GM18951 (cell line): ENCODE measurements around the gene PSMD3.

Experiments used
- POLR2A ChIP-seq: IDR thresholded peaks from 4 replicates; pipeline ENCODE4 v1.6.1; 2011; ENCODE audit warnings: mild to moderate bottlenecking; ENCODE audit not compliant: insufficient read length, insufficient read depth; ENCODE audit errors: extremely low read depth
- in situ Hi-C: fragments of 300-500 bp; cut with MboI; formaldehyde crosslinking; loops from one replicate; pipeline ENCODE4 v1.12.0; 2022; ENCODE audit warnings: low sequenced_read_pairs, mixed read lengths, inconsistent platforms; ENCODE audit not compliant: unreplicated experiment

Gene PSMD3

DNA sequence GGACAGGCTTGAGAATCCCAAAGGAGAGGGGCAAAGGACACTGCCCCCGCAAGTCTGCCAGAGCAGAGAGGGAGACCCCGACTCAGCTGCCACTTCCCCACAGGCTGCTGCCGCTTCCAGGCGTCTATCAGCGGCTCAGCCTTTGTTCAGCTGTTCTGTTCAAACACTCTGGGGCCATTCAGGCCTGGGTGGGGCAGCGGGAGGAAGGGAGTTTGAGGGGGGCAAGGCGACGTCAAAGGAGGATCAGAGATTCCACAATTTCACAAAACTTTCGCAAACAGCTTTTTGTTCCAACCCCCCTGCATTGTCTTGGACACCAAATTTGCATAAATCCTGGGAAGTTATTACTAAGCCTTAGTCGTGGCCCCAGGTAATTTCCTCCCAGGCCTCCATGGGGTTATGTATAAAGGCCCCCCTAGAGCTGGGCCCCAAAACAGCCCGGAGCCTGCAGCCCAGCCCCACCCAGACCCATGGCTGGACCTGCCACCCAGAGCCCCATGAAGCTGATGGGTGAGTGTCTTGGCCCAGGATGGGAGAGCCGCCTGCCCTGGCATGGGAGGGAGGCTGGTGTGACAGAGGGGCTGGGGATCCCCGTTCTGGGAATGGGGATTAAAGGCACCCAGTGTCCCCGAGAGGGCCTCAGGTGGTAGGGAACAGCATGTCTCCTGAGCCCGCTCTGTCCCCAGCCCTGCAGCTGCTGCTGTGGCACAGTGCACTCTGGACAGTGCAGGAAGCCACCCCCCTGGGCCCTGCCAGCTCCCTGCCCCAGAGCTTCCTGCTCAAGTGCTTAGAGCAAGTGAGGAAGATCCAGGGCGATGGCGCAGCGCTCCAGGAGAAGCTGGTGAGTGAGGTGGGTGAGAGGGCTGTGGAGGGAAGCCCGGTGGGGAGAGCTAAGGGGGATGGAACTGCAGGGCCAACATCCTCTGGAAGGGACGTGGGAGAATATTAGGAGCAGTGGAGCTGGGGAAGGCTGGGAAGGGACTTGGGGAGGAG, 34.7 kb downstream of the PSMD3 start, which contains the start of gene CSF3:
CSF3 (plus strand) TSS at position 436 of the 993 bp plus-strand sequence; CDS start at position 471, 35 bp downstream.
- in situ Hi-C loops: no loop called here
- no peak for TF ChIP-seq POLR2A

DNA sequence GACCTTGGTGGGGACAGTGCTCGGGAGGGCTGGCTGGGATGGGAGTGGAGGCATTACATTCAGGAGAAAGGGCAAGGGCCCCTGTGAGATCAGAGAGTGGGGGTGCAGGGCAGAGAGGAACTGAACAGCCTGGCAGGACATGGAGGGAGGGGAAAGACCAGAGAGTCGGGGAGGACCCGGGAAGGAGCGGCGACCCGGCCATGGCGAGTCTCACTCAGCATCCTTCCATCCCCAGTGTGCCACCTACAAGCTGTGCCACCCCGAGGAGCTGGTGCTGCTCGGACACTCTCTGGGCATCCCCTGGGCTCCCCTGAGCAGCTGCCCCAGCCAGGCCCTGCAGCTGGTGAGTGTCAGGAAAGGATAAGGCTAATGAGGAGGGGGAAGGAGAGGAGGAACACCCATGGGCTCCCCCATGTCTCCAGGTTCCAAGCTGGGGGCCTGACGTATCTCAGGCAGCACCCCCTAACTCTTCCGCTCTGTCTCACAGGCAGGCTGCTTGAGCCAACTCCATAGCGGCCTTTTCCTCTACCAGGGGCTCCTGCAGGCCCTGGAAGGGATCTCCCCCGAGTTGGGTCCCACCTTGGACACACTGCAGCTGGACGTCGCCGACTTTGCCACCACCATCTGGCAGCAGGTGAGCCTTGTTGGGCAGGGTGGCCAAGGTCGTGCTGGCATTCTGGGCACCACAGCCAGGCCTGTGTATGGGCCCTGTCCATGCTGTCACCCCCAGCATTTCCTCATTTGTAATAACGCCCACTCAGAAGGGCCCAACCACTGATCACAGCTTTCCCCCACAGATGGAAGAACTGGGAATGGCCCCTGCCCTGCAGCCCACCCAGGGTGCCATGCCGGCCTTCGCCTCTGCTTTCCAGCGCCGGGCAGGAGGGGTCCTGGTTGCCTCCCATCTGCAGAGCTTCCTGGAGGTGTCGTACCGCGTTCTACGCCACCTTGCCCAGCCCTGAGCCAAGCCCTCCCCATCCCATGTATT, 35.7 kb downstream of the PSMD3 start:
- in situ Hi-C loops: no loop called here
- TF ChIP-seq POLR2A: no peak

DNA sequence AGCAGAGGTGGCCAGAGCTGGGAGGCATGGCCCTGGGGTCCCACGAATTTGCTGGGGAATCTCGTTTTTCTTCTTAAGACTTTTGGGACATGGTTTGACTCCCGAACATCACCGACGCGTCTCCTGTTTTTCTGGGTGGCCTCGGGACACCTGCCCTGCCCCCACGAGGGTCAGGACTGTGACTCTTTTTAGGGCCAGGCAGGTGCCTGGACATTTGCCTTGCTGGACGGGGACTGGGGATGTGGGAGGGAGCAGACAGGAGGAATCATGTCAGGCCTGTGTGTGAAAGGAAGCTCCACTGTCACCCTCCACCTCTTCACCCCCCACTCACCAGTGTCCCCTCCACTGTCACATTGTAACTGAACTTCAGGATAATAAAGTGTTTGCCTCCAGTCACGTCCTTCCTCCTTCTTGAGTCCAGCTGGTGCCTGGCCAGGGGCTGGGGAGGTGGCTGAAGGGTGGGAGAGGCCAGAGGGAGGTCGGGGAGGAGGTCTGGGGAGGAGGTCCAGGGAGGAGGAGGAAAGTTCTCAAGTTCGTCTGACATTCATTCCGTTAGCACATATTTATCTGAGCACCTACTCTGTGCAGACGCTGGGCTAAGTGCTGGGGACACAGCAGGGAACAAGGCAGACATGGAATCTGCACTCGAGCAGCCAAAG, 36.9 kb downstream of the PSMD3 start:
- no peak for TF ChIP-seq POLR2A
- in situ Hi-C loops: no loop called here

DNA sequence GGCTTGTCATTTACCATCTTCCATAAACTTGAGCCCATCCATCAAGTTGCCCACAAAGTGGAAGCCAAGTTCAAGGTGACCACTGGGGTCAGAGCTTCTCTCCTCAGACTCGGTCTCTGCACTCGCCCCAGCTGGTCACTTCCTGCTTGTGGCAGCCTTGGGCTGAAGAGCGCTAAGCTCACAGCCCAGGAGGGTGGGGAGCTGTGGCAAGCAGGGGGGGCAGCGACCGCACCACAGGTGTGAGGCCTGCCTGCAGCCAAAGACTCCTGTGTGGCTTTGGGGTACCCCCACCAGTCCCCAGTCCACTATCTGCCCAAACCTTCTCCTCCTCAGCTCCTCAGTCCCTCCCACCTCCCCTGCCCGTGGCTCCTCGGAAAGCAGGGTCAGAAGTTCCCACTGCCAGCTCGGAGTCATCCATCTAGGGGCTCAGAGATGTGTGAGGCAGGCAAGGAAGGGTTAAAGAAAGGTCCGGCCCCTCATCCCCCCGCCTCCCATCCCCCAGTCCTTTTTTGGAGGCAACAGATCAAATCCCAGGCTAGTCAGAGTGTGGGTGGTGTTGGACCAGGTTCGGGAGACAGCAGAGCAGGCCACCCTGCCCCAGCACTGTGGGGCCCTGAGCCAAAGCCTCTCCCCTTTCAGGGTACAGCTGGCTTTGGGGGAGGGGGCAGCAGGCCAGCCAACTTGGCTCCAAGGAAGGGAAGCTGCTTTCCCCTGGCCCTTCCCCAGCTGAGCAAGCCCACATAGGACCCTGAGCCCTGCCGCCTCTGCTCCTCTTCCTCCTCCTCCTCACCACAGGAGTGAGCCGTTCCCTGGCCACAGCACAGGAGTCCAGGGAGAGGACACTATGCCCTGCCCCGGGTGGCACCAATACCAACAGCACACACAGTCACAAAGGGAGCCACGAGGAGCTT, 37.9 kb downstream of the PSMD3 start:
- no peak for TF ChIP-seq POLR2A
- in situ Hi-C loops: no loop called here

DNA sequence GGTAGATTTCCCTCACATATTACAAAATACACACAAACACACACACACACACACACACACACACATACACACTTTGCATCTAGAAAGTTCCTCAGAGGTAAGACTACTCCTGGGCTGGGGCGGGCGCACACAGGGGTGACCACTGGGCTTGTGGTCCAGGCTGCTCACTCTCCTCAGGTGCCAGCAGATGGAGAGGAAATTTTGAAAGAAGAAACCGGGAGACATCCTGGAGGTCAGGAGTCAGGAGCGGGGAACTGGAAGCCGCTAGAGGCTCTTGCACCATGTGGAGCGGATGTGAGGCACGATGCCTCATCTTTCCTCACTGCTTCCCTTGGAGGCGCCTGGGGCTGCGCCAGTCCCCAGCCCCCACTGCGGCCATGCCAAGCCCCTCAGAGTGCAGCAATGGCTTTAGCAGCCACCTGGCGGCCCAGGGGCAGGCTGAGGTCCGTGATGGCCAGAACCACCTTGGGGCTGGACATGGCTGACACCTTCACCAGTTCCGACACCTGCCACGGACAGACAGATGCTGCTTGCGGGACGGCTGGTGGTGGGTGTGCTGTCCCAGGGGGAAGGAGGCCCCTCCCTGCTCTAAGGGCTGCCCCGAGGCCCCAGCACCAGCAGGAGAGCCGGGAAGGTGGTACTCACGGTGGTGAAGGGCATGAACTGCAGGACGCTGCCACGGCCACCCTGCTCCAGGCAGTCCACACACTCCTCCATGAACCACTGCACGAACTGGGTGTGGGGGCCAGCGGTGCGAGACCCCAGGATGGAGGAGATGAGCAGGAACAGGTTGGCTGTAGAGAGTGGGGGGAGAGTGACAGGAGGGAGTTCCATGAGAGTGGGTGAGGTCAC, 38.8 kb downstream of the PSMD3 start:
- TF ChIP-seq POLR2A: no peak
- in situ Hi-C loops: no loop called here

DNA sequence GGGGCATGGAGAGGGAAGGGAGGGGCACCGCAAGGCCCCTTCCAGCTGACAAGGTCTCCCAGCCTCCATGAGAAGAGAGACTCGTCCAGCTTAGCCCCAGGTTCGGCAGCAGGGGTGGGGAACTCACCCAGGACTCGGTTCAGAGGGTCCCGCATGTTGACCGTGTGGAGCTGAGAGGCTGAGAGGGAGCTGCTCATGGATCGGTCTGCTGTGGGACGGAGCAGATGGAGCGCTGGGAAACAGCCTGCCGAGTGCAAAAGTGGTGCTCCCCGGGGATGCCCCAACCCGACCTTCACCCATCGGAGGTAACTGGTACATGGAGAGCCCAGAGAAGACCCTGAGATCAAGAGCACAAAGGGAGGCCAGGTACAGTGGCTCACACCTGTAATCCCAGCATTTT, 39.5 kb downstream of the PSMD3 start:
- TF ChIP-seq POLR2A: no peak
- in situ Hi-C loops: no loop called here

DNA sequence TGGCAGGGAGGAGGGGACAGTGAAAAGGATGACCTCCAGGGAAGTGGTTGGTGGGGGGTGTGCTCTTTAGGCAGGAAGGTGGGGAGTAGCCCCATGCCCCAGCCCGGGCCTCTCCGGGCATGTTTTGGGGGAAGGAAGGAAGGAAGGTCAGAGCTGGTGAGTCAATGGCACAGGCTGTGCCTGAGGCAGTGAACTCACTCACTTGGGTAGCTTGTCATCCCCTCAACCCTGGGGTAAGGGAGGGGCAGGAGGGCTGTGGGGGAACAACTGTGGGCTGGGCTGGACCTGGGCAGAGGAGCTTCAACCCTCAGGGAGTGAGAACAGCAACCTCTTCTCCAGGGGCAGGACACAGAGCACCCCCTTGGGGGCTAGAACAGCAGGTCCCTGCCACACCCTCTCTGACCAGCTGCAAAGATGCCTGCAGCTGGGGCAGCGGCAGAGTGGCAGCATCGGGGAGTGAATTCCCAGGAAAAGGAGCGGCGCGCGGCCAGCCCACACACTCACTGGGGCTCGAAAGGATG, 40.9 kb downstream of the PSMD3 start:
- in situ Hi-C loops: no loop called here
- no peak for TF ChIP-seq POLR2A

DNA sequence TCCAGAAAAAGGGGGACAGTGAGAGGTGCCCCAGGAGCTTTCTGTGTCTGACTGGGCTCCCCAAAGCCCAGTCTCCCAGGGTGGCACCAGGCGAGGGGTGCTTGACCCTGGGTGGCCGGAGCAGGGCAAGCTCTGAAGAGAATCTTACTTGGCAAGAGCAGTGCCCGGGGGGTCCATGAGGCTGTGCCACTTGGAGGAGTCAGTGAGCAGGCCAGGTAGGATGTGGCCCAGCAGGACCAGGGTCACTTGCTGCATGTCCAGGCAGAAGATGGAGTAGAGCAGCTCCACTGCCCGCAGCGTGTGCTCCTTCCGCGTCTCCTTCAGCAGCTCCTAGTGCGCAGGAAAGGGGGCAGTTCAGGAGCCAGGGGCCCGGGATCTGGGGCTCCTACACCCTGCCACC, 41.9 kb downstream of the PSMD3 start:
- in situ Hi-C loops: no loop called here
- no peak for TF ChIP-seq POLR2A

DNA sequence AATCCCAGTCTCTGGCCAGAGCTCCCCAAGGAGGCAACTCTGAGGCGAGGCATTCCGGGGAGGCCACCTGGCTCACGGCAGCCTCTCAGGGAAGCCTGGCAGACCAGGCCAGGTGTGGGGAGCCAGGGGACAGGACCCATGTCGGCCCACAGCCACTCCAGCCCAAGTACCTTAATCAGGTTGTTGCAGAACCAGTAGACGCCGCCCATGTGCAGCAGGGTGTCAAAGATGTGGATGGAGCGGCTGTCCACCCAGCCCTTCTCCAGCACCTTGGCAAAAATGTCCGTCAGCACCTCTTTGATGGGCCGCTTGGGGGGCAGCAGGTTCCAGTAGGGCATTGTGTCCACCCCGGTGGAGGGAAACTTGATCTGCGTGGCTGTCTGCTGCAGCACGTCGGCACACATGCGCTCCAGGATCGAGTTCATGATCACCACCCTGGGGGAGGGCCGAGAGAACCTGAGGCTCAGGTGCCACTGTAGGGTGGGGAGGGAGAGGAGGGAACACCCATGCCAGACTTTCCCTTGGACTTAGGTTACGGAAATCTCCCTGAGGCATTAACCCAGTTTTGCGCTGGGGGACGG, 42.4 kb downstream of the PSMD3 start:
- TF ChIP-seq POLR2A: no peak
- in situ Hi-C loops: no loop called here

DNA sequence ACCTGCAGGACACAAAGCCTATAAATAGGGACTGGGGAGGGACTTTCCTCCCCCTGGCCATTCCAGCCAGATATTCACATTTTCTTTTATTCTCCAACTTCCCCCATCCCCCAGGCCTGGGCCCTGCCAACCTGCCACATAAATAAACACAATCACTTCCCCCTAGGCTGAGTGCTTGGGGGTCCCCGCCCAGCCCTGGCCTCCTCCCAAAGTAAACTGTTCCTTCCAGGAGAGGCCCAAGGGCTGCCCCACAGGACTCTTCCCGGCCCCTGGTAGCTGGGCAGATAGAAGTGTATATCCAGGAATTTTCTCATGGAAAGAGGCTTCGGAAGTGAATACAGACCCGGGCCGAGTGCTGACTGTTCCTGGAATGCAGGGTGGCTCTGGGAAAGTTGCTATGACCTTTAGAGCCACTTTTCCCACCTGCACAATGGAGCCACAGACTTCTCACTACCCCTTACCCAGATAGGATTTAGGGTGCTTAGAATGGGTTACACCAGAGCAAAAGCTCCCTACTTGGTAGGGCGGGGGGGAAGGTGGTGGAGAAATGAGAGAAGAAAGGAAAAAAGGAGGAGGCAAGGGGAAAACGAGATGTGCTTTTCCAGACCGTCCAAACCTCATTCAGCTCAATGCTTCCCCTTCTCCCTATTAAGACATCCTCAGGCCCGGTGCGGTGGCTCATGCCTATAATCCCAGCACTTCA, 43.1 kb downstream of the PSMD3 start:
- in situ Hi-C loops: no loop called here
- TF ChIP-seq POLR2A: no peak
